GM12891 (cell line): Measurements from ENCODE around the gene SAMD3.

Experiments
- PAX5 ChIP-seq: IDR thresholded peaks from 2 replicates; pipeline ENCODE4 v1.6.1; 2011; ENCODE audit warnings: low read length, moderate library complexity, mild to moderate bottlenecking; ENCODE audit not compliant: insufficient read depth, severe bottlenecking
- POLR2A ChIP-seq: IDR thresholded peaks from 2 replicates; pipeline ENCODE4 v1.6.1; 2011; ENCODE audit warnings: low read depth, low read length, control low read depth
- POLR2AphosphoS5 ChIP-seq: IDR thresholded peaks from 2 replicates; pipeline ENCODE4 v1.6.1; 2011; ENCODE audit warnings: low read depth, low read length, control low read depth
- POU2F2 ChIP-seq: IDR thresholded peaks from 2 replicates; pipeline ENCODE4 v1.6.1; 2011; ENCODE audit warnings: low read depth, mild to moderate bottlenecking, control low read depth, low read length, moderate library complexity
- SPI1 ChIP-seq: IDR thresholded peaks from 2 replicates; pipeline ENCODE4 v1.6.1; 2011; ENCODE audit warnings: low read depth, low read length, control low read depth
- TAF1 ChIP-seq: IDR thresholded peaks from 2 replicates; pipeline ENCODE4 v1.6.1; 2011; ENCODE audit warnings: low read depth, low read length, control low read depth

DNA sequence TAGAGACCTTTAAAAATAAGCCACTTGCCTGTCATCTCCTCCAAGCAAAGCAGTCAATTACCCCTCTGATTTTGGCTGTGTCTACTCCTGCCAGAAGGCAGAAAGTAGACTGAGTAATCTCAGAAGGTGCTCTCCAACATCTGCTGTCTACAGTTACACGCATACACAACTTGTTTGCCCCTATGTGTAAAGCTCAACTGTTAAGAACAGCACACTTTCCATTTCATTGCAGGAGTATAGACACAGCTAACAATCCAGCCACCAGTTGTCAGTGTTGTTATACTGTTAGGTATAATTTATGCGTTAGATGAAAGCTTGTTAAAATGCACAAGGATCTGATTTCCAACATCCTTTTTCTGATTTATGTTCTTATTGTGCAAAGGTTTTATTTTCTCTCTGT is 88.2 kb downstream of the SAMD3 start:
- TF ChIP-seq TAF1 (no peak), PAX5 (no peak), POLR2A (no peak), SPI1 (no peak), POLR2AphosphoS5 (no peak), POU2F2 (no peak)
